ENCODE measurements around the gene PCCA. TPM values are rescaled to one million over a fixed set of nuclear protein-coding genes. Genes with fewer than 3 reads are reported as not detected.

The PCCA gene
- total RNA-seq, 1 donor from 2014 or later = 7.7 TPM

GRCh38 chr13:100395698-100396373 lies 306.9 kb downstream of the PCCA start:
- intact Hi-C loops (cut with micrococcal nuclease) = no loop called here

- intact Hi-C loops (cut with micrococcal nuclease) = no loop called here
Measured at GRCh38 chr13:100396776-100397175, 307.9 kb downstream of the PCCA start.

GRCh38 chr13:100397627-100398026 lies 308.7 kb downstream of the PCCA start:
- intact Hi-C loops (cut with micrococcal nuclease) = no loop called here

- intact Hi-C loops (cut with micrococcal nuclease) = no loop called here
Measured at GRCh38 chr13:100398360-100398759, 309.5 kb downstream of the PCCA start.

- intact Hi-C loops (cut with micrococcal nuclease) = no loop called here
Measured at GRCh38 chr13:100399455-100399854, 310.6 kb downstream of the PCCA start.

GRCh38 chr13:100403675-100404074 lies 314.8 kb downstream of the PCCA start:
- intact Hi-C loops (cut with micrococcal nuclease) = no loop called here

- intact Hi-C loops (cut with micrococcal nuclease) = no loop called here
Measured at GRCh38 chr13:100409132-100409531, 320.2 kb downstream of the PCCA start.

GRCh38 chr13:100423375-100423774 lies 334.5 kb downstream of the PCCA start:
- intact Hi-C loops (cut with micrococcal nuclease) = no loop called here

GRCh38 chr13:100428986-100429385 lies 340.1 kb downstream of the PCCA start:
- intact Hi-C loops (cut with micrococcal nuclease) = no loop called here

- intact Hi-C loops (cut with micrococcal nuclease) = loop anchor here (5.0 kb wide), 2 partner anchors 40 to 75 kb away; no protein-coding TSS in a partner anchor
Measured at GRCh38 chr13:100432611-100433010, 343.7 kb downstream of the PCCA start.

- intact Hi-C loops (cut with micrococcal nuclease) = loop anchor here (5.0 kb wide), 2 partner anchors 41 to 74 kb away; no protein-coding TSS in a partner anchor
Measured at GRCh38 chr13:100433475-100433874, 344.6 kb downstream of the PCCA start.

- intact Hi-C loops (cut with micrococcal nuclease) = loop anchor here (5.0 kb wide), 2 partner anchors 42 to 73 kb away; no protein-coding TSS in a partner anchor
Measured at GRCh38 chr13:100434010-100434763, 345.3 kb downstream of the PCCA start.

- intact Hi-C loops (cut with micrococcal nuclease) = no loop called here
Measured at GRCh38 chr13:100436099-100436498, 347.2 kb downstream of the PCCA start.

GRCh38 chr13:100438059-100438788 lies 349.3 kb downstream of the PCCA start:
- intact Hi-C loops (cut with micrococcal nuclease) = no loop called here

- intact Hi-C loops (cut with micrococcal nuclease) = no loop called here
Measured at GRCh38 chr13:100439247-100439970, 350.5 kb downstream of the PCCA start.

GRCh38 chr13:100440751-100441425 lies 352.0 kb downstream of the PCCA start:
- intact Hi-C loops (cut with micrococcal nuclease) = no loop called here

GRCh38 chr13:100442095-100442832 lies 353.4 kb downstream of the PCCA start:
- intact Hi-C loops (cut with micrococcal nuclease) = no loop called here

- intact Hi-C loops (cut with micrococcal nuclease) = no loop called here
Measured at GRCh38 chr13:100443278-100443997, 354.5 kb downstream of the PCCA start.

GRCh38 chr13:100443998-100444328 lies 355.1 kb downstream of the PCCA start:
- intact Hi-C loops (cut with micrococcal nuclease) = no loop called here

All from T-helper 2 cell treated with Interferon-gamma antibody and Interleukin-4, amounts not matched to agents 100 ng/mL and 5 ng/mL, for 36 hours (primary cell).